HL-60 (cell line): ENCODE results near the gene ECI2.
A peak's percentile ranks its signal among the peaks of the same experiment; 100 is the strongest.

Source experiments
- DNase-seq, 2 experiments: peaks; one replicate each; pipeline ENCODE4 v3.0.0-alpha.2; 2010 to 2020; ENCODE audit warnings: low read depth in 1 of 2, low spot score in 1 of 2
- H3K27ac ChIP-seq: fragments of 250-450 bp; sonication (Bioruptor Pico); replicated peaks from 2 replicates; pipeline ENCODE4 v1.5.1; 2020; ENCODE audit warnings: mild to moderate bottlenecking, moderate library complexity
- H3K27me3 ChIP-seq: fragments of 250-450 bp; sonication (Bioruptor Pico); 2 replicates; pipeline ENCODE4 v1.5.1; 2021; ENCODE audit warnings: mild to moderate bottlenecking, moderate library complexity; ENCODE audit not compliant: insufficient read depth, poor library complexity, severe bottlenecking
- H3K4me3 ChIP-seq: replicated peaks from 2 replicates; pipeline ENCODE4 v1.5.1; 2011; ENCODE audit warnings: mild to moderate bottlenecking, control low read depth, low read length; ENCODE audit not compliant: insufficient read depth
- GABPA ChIP-seq: IDR thresholded peaks from 2 replicates; pipeline ENCODE4 v1.6.1; 2012; ENCODE audit warnings: low read depth
- POLR2AphosphoS5 ChIP-seq: IDR thresholded peaks from 2 replicates; pipeline ENCODE4 v1.6.1; 2012; ENCODE audit warnings: low read depth
- SPI1 ChIP-seq: IDR thresholded peaks from 2 replicates; pipeline ENCODE4 v1.6.1; 2012; ENCODE audit warnings: low read depth, mild to moderate bottlenecking, borderline replicate concordance
- TF ChIP-seq, protein P1 (sequence below): IDR thresholded peaks from one replicate; pipeline ENCODE4 v1.5.1; 2011; ENCODE audit warnings: low read length, control low read depth, inconsistent platforms; ENCODE audit not compliant: insufficient read depth
- TF ChIP-seq, protein P2 (sequence below): IDR thresholded peaks from 2 replicates; pipeline ENCODE4 v1.6.1; 2012; ENCODE audit warnings: low read depth; ENCODE audit not compliant: insufficient replicate concordance

The ECI2 gene

GRCh38 chr6:4133941-4134838 lies 1.2 kb downstream of the ECI2 start:
- H3K27ac ChIP-seq = peak overlapping the region; percentile 56

GRCh38 chr6:4130357-4130987 lies 4.9 kb downstream of the ECI2 start:
- TF ChIP-seq SPI1 (no peak), POLR2AphosphoS5 (no peak), GABPA (no peak)
- TF ChIP-seq, protein P1, sequence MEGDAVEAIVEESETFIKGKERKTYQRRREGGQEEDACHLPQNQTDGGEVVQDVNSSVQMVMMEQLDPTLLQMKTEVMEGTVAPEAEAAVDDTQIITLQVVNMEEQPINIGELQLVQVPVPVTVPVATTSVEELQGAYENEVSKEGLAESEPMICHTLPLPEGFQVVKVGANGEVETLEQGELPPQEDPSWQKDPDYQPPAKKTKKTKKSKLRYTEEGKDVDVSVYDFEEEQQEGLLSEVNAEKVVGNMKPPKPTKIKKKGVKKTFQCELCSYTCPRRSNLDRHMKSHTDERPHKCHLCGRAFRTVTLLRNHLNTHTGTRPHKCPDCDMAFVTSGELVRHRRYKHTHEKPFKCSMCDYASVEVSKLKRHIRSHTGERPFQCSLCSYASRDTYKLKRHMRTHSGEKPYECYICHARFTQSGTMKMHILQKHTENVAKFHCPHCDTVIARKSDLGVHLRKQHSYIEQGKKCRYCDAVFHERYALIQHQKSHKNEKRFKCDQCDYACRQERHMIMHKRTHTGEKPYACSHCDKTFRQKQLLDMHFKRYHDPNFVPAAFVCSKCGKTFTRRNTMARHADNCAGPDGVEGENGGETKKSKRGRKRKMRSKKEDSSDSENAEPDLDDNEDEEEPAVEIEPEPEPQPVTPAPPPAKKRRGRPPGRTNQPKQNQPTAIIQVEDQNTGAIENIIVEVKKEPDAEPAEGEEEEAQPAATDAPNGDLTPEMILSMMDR = no peak
- TF ChIP-seq, protein P2, sequence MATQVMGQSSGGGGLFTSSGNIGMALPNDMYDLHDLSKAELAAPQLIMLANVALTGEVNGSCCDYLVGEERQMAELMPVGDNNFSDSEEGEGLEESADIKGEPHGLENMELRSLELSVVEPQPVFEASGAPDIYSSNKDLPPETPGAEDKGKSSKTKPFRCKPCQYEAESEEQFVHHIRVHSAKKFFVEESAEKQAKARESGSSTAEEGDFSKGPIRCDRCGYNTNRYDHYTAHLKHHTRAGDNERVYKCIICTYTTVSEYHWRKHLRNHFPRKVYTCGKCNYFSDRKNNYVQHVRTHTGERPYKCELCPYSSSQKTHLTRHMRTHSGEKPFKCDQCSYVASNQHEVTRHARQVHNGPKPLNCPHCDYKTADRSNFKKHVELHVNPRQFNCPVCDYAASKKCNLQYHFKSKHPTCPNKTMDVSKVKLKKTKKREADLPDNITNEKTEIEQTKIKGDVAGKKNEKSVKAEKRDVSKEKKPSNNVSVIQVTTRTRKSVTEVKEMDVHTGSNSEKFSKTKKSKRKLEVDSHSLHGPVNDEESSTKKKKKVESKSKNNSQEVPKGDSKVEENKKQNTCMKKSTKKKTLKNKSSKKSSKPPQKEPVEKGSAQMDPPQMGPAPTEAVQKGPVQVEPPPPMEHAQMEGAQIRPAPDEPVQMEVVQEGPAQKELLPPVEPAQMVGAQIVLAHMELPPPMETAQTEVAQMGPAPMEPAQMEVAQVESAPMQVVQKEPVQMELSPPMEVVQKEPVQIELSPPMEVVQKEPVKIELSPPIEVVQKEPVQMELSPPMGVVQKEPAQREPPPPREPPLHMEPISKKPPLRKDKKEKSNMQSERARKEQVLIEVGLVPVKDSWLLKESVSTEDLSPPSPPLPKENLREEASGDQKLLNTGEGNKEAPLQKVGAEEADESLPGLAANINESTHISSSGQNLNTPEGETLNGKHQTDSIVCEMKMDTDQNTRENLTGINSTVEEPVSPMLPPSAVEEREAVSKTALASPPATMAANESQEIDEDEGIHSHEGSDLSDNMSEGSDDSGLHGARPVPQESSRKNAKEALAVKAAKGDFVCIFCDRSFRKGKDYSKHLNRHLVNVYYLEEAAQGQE = no peak
- DNase-seq = no peak
- H3K4me3 ChIP-seq = no peak overlapping the region
- H3K27ac ChIP-seq = no peak overlapping the region
- no peaks in the 10 kb centered on the region for H3K27me3 ChIP-seq

More at GRCh38 chr6:4133941-4134838, 1.2 kb downstream of the ECI2 start:
- TF ChIP-seq, protein P2 = no peak
- TF ChIP-seq SPI1 = no peak
- TF ChIP-seq GABPA = no peak
- TF ChIP-seq POLR2AphosphoS5 = no peak
- Histone ChIP-seq H3K4me3 (peak overlapping the region; percentile 79), H3K27me3 (no peaks in the 10 kb centered on the region)
- DNase-seq = peak; percentile 12 to 18

DNA sequence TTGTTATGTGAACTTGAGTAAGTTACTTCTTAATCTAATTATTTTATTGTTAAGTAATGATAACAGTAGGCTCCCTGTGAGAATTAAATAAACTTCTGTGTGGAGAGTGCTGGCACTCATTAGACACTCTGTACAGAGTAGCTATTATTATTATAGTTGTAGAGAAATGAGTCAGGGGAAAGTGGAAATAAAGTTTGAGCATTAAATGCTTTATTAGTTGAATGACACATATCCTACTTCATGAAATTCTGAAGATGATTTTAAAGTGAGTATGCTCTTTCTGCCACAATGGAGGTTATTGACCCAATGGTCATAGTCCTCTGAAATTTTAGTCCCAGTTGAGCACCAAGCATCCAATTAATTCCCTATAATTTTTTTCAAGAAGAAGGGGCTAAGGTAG lies 5.9 kb downstream of the ECI2 start:
- H3K27ac ChIP-seq = no peak overlapping the region
- no peak for DNase-seq
- TF ChIP-seq POLR2AphosphoS5 (no peak), SPI1 (no peak), GABPA (no peak)
- TF ChIP-seq, protein P2 = no peak
- TF ChIP-seq, protein P1 = no peak
- H3K27me3 ChIP-seq = no peaks in the 10 kb centered on the region
- H3K4me3 ChIP-seq = no peak overlapping the region
